Measurements from ENCODE around the gene ATP13A1.
A peak's percentile ranks its signal among the peaks of the same experiment; 100 is the strongest.

ATP13A1 gene

GRCh38 chr19:19662344-19662743, 1.1 kb downstream of the ATP13A1 start:
- DNase-seq, result no peak

GRCh38 chr19:19661675-19662251, 1.7 kb downstream of the ATP13A1 start:
- DNase-seq, result no peak

GRCh38 chr19:19661141-19661674, 2.3 kb downstream of the ATP13A1 start:
- no peak for DNase-seq

GRCh38 chr19:19659646-19660245, 3.7 kb downstream of the ATP13A1 start:
- no peak for DNase-seq

GRCh38 chr19:19657397-19657783, 6.1 kb downstream of the ATP13A1 start:
- DNase-seq, result no peak

- DNase-seq, result no peak
These were observed 6.8 kb downstream of the ATP13A1 start for GRCh38 chr19:19656451-19657396.

GRCh38 chr19:19655641-19656343, 7.7 kb downstream of the ATP13A1 start:
- DNase-seq, result no peak

GRCh38 chr19:19655051-19655594, 8.4 kb downstream of the ATP13A1 start:
- no peak for DNase-seq

GRCh38 chr19:19654441-19654840, 9.0 kb downstream of the ATP13A1 start:
- no peak for DNase-seq

GRCh38 chr19:19653597-19654147, 9.8 kb downstream of the ATP13A1 start:
- no peak for DNase-seq

- DNase-seq, result no peak
These were observed 10.8 kb downstream of the ATP13A1 start for GRCh38 chr19:19652482-19653295.

GRCh38 chr19:19651076-19651475, 12.4 kb downstream of the ATP13A1 start:
- no peak for DNase-seq

GRCh38 chr19:19650331-19650730, 13.1 kb downstream of the ATP13A1 start:
- DNase-seq, result no peak

GRCh38 chr19:19649580-19649995, 13.9 kb downstream of the ATP13A1 start:
- DNase-seq, result no peak

GRCh38 chr19:19649155-19649554, 14.3 kb downstream of the ATP13A1 start:
- DNase-seq, result no peak

GRCh38 chr19:19647037-19647835, 16.2 kb downstream of the ATP13A1 start:
- no peak for DNase-seq

GRCh38 chr19:19645233-19645870, 18.1 kb downstream of the ATP13A1 start:
- no peak for DNase-seq

- no peak for DNase-seq
These were observed 19.5 kb downstream of the ATP13A1 start for GRCh38 chr19:19644054-19644388.

GRCh38 chr19:19643158-19644053, 20.1 kb downstream of the ATP13A1 start, which contains the start of gene GMIP:
GMIP (minus strand) TSS chr19:19643657; CDS start chr19:19643529, 128 bp downstream.
- peak; percentile 94 for DNase-seq
